Fibroblast of peridontal ligament (primary cell): ENCODE measurements around the gene PCSK5.
"Not testable (repeated sequence)": the region's sequence is repeated elsewhere in the genome, so short reads cannot be mapped to it uniquely, and the experiment has no call there.

ENCODE experiments used
- DNase-seq: peaks from one replicate; pipeline ENCODE4 v3.0.0-alpha.2; 2010; ENCODE audit errors: extremely low read depth

PCSK5 gene

DNA sequence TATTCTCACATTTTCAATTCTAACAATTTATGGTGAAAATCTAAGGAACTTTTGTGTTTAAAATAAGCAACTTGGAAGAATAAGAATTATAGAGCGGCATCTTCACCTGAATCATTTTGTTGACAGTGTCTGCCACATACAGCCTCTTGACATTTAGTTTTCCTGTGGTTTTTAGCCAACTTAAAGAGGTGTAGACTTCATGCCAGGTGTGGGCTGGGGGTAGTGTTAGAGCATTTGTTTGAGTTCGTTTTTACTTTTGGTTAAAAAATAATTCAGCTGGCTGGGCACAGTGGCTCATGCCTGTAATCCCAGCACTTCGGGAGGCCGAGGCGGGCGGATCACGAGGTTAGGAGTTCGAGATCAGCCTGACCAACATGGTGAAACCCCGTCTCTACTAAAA is 72.8 kb downstream of the PCSK5 start:
- DNase-seq: not testable (repeated sequence)

- DNase-seq: no peak
These were observed 74.0 kb downstream of the PCSK5 start for GRCh38 chr9:75964427-75964826.

- no peak for DNase-seq
These were observed 74.8 kb downstream of the PCSK5 start for GRCh38 chr9:75965231-75965630.

- no peak for DNase-seq
These were observed 77.1 kb downstream of the PCSK5 start for GRCh38 chr9:75967556-75967955.

- DNase-seq: peak; percentile 38
These were observed 83.7 kb downstream of the PCSK5 start for GRCh38 chr9:75974016-75974766.

GRCh38 chr9:75975071-75975470 is 84.6 kb downstream of the PCSK5 start:
- no peak for DNase-seq

DNA sequence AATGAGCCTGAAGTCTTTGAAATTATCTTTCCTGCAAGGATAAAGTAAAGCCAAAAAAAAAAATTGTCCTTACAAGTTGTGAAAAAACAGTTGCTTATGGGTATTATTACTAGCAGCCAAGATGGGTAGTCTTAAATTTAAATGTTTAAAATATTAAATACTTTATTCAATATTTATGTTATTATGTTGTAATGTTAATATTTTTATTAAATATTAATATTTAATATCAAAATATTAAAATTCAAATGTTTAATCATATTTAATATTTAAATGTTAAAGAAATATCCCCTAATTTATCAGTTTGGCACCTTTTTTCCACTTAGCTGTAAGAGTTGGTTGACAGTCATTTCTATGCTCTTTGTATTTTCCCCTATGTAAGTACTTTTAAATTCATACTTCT is 86.1 kb downstream of the PCSK5 start:
- no peak for DNase-seq

- DNase-seq: no peak
These were observed 88.9 kb downstream of the PCSK5 start for GRCh38 chr9:75979362-75979761.

DNA sequence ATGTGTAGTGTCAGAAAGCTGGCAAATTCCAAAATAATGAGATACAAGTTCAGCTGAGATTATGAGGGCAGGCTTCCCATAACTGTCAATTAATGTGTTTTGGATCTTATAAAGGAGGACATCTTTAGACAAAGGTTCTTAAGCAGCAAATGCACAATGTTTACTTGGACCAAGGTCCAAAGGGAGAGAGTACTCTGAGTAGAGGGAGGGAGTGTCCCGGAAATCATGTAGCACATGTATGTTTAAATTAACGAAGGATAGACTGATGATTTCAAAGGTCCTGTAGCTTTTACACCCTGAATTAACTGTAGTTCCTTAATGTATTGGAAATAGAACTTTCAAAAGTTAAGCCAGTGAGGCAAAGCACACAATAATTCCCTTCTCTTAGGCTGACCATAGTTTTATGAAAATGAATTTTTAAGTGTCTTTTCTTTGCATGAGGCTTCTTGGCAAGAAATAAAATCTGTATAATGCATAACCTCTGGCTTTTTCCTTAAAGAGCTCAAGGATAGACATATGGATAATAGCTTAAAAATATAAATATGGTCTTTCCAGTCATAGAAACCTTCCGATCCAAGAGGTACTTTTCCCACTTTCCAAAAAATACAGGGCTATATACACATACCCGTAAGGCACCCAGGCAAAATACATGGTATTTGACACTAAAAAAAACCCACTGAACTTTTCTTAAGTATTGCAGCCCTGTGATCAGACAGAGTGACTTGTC is 93.0 kb downstream of the PCSK5 start:
- no peak for DNase-seq

- no peak for DNase-seq
These were observed 95.0 kb downstream of the PCSK5 start for GRCh38 chr9:75985515-75985914.

DNA sequence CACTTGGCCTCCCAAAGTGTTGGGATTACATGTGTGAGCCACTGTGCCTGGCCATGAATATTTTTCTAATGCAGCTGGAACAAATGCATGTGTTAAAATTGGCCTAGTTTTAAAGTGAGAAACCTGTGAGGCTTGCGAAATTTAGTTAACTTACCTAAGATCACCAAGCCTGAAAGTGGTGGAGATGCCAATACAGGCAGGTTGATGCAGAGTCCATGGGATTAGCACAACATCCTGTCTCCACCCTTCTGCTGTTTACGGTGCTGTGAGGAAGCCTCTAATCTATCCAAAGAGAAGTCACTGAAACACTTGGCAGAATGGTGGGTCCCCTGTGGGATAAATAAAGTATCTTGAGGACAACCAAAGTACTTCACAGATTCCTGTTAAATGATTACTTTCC is 98.2 kb downstream of the PCSK5 start:
- no peak for DNase-seq

GRCh38 chr9:75990156-75990555 is 99.7 kb downstream of the PCSK5 start:
- DNase-seq: no peak

GRCh38 chr9:75990576-75991304 is 100.3 kb downstream of the PCSK5 start:
- DNase-seq: no peak

GRCh38 chr9:75992482-75993206 is 102.2 kb downstream of the PCSK5 start:
- no peak for DNase-seq

GRCh38 chr9:75993434-75993833 is 103.0 kb downstream of the PCSK5 start:
- peak; percentile 33 for DNase-seq

DNA sequence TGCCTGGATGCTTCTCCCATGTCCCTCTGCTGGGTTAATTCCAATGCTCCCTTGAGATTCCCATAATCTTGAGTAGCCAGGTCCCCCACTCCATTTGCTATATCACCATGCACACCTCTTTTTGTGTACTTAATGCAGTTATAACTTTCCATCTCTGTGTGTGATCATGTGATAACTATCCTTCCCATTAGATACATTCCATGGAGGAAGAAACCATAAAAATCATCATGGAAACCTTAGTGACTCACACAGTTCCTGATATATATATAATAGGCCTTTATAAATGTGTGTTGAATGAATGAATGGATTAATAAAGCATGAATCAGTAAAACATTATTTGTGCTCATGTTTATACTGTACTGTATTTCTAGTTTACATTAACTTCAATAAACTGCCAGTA is 104.6 kb downstream of the PCSK5 start:
- DNase-seq: no peak

GRCh38 chr9:75996726-75997125 is 106.3 kb downstream of the PCSK5 start:
- DNase-seq: no peak

DNA sequence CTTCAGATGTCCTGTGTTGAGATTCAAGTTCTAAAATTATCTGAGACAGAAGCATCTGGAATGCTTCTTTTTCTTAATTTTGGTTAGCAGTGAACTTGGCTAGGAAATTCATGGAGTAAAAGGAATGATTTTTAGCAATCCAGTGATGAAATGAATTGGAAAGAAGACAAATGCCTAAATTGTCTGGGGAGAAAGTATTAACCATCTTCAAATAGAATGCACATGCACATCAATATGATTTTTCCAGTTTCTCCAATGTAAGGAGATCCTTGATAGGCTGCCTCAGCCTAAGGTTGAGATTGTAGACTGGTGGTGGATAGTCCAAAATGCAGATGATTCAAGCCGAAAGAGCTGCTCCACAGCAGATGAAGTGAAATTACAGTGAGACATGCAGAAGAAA is 106.7 kb downstream of the PCSK5 start:
- peak; percentile 74 for DNase-seq

DNA sequence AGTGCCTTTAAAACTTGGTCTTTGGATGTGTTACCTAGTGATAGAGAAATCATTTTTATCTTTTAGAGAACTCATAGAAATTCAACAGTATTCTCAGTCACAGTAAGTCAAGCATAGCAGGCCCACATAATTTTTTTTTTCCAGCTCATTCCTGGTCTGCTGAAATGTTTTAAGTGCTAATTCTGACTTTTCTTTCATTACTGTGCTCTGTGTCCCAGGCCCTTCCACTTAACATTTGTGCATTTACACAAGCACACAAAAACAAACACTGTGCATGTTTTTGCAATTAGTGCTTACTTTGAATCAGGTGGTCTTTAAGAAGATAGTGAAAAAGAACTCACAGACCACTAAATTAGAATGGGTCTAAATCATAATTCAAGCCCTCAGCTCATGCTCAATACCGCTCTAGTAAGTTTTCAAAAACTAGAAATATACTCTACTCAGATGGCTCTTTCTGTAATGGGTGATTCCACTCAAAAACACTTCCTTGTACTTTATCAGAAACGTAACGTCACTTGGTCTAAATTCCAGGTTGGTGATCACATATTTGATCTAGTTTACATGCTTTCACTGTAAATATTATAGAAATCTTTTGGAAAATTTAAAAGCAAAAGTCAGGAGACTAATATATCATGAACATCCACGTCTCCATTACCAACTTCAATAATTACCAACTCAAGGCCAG is 107.8 kb downstream of the PCSK5 start:
- DNase-seq: no peak

- DNase-seq: no peak
These were observed 111.0 kb downstream of the PCSK5 start for GRCh38 chr9:76001459-76001858.

GRCh38 chr9:76003041-76003440 is 112.6 kb downstream of the PCSK5 start:
- DNase-seq: no peak
